Liver (tissue), 3 donors: ENCODE results near the gene RGR.

ENCODE experiments used
- CTCF ChIP-seq: fragments of 150-350 bp; IDR thresholded peaks from 2 replicates; pipeline ENCODE4 v1.5.1; 2017; ENCODE audit warnings: improper control_type of control experiment, low read depth, low read length; ENCODE audit not compliant: missing input control
- HNF4A ChIP-seq, 2 donors: conservative IDR thresholded peaks; 2 replicates each; pipeline ENCODE4 v1.6.1; 2016; ENCODE audit warnings: antibody characterized with exemption in 2 of 2, mild to moderate bottlenecking in 2 of 2
- RAD21 ChIP-seq, 2 donors: IDR thresholded peaks; 2 replicates each; pipeline ENCODE4 v1.6.1; 2016; ENCODE audit warnings: antibody characterized with exemption in 2 of 2, mild to moderate bottlenecking in 2 of 2
- REST ChIP-seq: IDR thresholded peaks from 2 replicates; pipeline ENCODE4 v1.6.1; 2016; ENCODE audit warnings: antibody characterized with exemption, mild to moderate bottlenecking
- SP1 ChIP-seq: IDR thresholded peaks from 2 replicates; pipeline ENCODE4 v1.6.1; 2018; ENCODE audit warnings: antibody characterized with exemption, mild to moderate bottlenecking
- ZBTB33 ChIP-seq: IDR thresholded peaks from 2 replicates; pipeline ENCODE4 v1.6.1; 2016; ENCODE audit warnings: antibody characterized with exemption
- donor health status: healthy.
- donor health status: healthy.

GRCh38 chr10:84197643-84198042, 47.2 kb upstream of the RGR start:
- no peak for TF ChIP-seq CTCF
- TF ChIP-seq ZBTB33 = no peak
- TF ChIP-seq HNF4A (conservative IDR thresholded peaks at IDR 0.05) = no peak
- no peak for TF ChIP-seq REST
- TF ChIP-seq RAD21 (IDR thresholded peaks at IDR 0.05) = no peak
- TF ChIP-seq SP1 = no peak
